Right cardiac atrium (tissue), 5 donors: ENCODE results near the gene MRPS18A. TPM values are rescaled to one million over a fixed set of nuclear protein-coding genes. Genes with fewer than 3 reads are reported as not detected.

Experiments used
- ATAC-seq, 2 donors: fragments of 200-7000 bp; cut with Tn5 transposase; one replicate each; pipeline versions ENCODE4 v1.8.0 to v1.9.1; 2020; ENCODE audit warnings: moderate library complexity in 2 of 2, mild to moderate bottlenecking in 1 of 2
- DNase-seq, 3 donors: peaks; one replicate each; pipeline ENCODE4 v3.0.0-alpha.2; 2020
- H3K27ac ChIP-seq: one replicate; pipeline ENCODE4 v1.5.1; 2013; ENCODE audit warnings: mild to moderate bottlenecking, low read length, control low read depth, moderate library complexity
- H3K27me3 ChIP-seq: one replicate; pipeline ENCODE4 v1.6.1; 2013; ENCODE audit not compliant: control insufficient read depth, insufficient read depth
- H3K4me1 ChIP-seq: one replicate; pipeline ENCODE4 v1.6.1; 2013; ENCODE audit warnings: low read length; ENCODE audit not compliant: control insufficient read depth, insufficient read depth
- H3K4me3 ChIP-seq: one replicate; pipeline ENCODE4 v1.5.1; 2013; ENCODE audit warnings: low read length, control low read depth
- H3K9me3 ChIP-seq: one replicate; pipeline ENCODE4 v1.6.1; 2013; ENCODE audit warnings: low read length; ENCODE audit not compliant: control insufficient read depth
- WGBS: extraction: QIAGEN DNeasy Blood & Tissue Kit; methylation state at CpG from one replicate; pipeline ENCODE4 v1.1.7; 2013; 5-methylcytosine and 5-hydroxymethylcytosine counted together
- intact Hi-C, 4 donors: fragments of 100-400 bp; cut with DNase I; formaldehyde crosslinking; loops; one replicate each; pipeline versions ENCODE4 v1.11.0 to v1.14.0; 2022 to 2023
- polyA plus RNA-seq: library from polyadenylated mRNA; stranded (reverse); fragments of 200-250 nt; gene quantifications from one replicate; pipeline ENCODE4 v1.2.3, GENCODE V29; 2013
- total RNA-seq, 4 donors: library from RNA; stranded (reverse); fragmentation: NEBNext Ultra II Directional; extraction: Animal tissue kit (Norgen Biotek cat#: 25700); gene quantifications; one replicate each; pipeline ENCODE4 v1.2.1, GENCODE V29; 2021
- donor health status: healthy with polysubstance abuse.
- donor health status: DM: no; HTN: yes; CAD: no.
- donor health status: DM: no; HTN: no; CAD: no.
- donor health status: DM: no; HTN: yes; CAD: no; lungs with severe emphysema.
- donor health status: DM: yes; HTN: yes; CAD: no.

Gene MRPS18A
- total and polyA plus RNA-seq, 5 donors: 33.1 to 58.0 (median 35.5) TPM

DNA sequence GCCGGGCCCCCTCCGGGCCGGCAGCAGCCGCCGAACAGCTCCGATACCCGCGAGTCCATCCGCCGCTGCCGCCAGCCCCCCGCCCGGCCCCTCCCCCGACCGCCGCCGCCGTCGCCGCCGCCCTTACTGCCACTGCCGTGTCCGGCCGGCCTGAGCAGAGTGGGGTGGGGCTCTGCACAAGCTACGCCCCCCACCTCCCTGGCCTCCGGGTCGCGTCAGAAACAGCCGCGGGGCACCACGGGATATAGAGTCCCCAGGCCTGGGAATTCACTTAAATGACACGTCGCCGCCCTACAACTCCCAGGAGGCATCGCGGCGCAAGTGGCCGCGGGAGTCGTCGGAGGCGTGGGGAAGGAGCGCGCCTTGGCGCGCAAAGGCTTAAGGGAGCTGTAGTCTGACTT lies 58.5 kb downstream of the MRPS18A start, which contains the start of gene GTPBP2:
Gene GTPBP2 (minus strand): TSS at position 161 of the 401 bp plus-strand sequence. CDS start 102 bp downstream, at position 59.
- Histone ChIP-seq H3K4me1 (peaks cover 8% of the 10 kb centered on the region), H3K9me3 (no peaks in the 10 kb centered on the region), H3K27me3 (no peaks in the 10 kb centered on the region), H3K4me3 (peak within 1 kb of the TSS; percentile 95), H3K27ac (peak within 1 kb of the TSS; percentile 94)
- WGBS: under 1% methylated on average over 46 of the region's 46 CpGs
- intact Hi-C loops: no loop called here
- ATAC-seq (peak; percentile 94 to 96), DNase-seq (peak; percentile 99 to 100 (median 99))

DNA sequence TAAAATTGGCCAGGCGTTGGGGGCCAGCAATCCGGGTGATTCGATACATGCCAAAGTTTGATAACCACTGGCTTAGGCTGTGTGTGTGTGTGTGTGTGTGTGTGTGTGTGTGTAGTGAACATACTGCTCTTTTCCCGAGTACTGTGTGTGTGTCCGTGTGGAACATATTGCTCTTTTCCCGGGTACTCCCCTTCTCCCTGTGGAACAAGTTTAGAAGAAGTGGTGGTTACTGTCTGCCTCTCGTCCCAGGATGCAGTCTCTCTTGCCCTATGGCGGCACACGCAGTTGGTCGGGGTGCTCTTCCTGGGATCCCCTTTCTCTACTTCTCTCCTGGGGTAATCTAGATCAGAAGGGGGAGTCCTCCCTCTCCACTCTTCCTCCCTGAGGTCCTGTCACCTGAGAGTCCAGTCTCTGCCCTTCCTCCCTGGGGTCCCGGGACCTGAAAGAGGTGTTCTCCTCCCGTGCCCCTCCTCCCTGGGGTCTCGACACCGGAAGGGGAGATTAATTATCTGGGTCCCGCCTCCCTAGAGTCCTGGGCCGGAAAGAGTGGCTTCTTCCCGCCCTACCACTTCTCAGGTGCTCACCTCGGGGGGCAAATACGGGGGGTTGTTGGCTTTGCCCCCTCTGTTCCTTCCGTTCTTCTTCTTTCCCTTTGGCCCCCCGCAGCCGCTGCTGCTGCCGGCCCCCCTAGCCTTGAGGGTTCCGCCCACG lies 59.0 kb downstream of the MRPS18A start:
- intact Hi-C loops: no loop called here
- Histone ChIP-seq H3K4me1 (peaks cover 8% of the 10 kb centered on the region), H3K27ac (peak overlapping the region; percentile 85), H3K27me3 (no peaks in the 10 kb centered on the region), H3K4me3 (peak overlapping the region; percentile 95), H3K9me3 (no peaks in the 10 kb centered on the region)
- peak in 2 of 3 donors; percentile 52 to 77 for DNase-seq
- peak; percentile 2 to 3 for ATAC-seq
- 1% methylated on average over 25 of the region's 25 CpGs for WGBS

DNA sequence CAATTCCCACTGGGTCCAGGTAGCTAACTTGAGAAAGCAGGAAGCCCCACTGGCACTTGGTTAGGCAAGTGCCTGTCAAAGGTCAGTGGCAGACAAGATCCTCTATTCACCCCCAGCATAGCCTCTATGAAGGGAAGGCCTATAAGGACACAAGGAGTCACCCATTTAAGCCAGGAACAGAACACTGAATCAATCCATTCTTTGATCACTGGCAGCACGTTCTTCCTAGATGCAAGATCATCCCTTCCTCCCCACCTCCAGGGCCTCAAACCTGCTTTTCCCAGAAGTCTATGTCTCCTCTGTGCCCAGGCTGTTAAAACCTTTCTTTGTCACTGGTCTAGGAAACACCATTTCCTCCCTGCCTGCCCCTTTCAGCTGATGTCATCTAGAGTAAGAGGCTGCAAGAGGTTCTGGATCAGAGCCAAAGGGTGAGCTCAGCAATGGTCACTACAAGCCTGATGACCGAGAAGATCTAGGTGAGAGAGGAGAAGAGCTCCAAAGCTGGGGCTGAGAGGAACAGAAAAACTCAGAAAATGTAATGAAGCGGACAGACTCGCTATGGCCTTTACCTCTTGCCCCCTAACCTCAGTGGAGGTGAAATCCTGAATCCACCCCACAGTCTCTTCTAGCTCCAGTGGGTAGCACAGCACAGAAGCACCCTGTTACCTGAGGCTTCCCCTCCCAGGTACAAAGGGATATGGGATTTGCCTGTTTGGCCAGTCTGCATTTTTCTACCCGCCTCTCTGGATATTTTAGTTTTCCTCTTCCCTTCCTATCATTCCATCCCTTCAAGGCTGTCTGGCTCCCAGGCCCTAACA lies 60.4 kb downstream of the MRPS18A start:
- intact Hi-C loops: no loop called here
- Histone ChIP-seq H3K4me3 (no peak overlapping the region), H3K4me1 (peaks cover 8% of the 10 kb centered on the region), H3K27me3 (no peaks in the 10 kb centered on the region), H3K9me3 (no peaks in the 10 kb centered on the region), H3K27ac (peak overlapping the region; percentile 82)
- ATAC-seq: peak in 1 of 2 donors; percentile 29
- peak; percentile 65 to 83 (median 82) for DNase-seq
- WGBS: 48% methylated on average over 5 of the region's 5 CpGs

DNA sequence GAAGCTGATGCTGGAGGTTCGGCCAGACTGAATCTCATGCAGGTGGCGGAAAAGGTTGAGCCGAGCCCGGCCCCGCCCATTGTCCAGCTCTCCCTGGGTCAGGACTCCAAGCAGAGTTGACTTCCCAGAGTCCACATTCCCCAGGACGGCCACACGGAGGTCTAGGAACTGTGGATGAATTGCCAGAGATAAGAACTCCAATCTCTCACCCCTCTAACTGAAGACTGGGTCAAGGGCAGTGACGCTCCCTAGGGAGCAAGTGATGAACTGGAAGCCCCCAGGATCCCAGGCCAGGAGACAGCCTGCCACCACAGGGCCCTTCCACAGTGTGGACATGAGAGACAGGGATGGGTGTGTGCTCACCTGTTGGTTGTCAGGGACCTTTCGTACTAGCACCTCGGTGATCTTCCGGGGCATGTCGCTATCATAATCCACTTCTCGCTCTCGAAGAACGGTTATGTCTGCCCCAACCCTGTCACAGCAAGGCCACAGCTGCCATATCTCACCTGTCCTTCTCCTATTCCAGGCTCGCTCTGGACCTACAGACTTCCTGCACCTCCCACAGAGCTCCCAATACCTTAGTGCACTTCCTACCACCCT lies 62.1 kb downstream of the MRPS18A start:
- no peak overlapping the region for H3K27ac ChIP-seq
- DNase-seq: no peak
- ATAC-seq: no peak
- intact Hi-C loops: no loop called here
- no peak overlapping the region for H3K4me3 ChIP-seq
- peaks cover 8% of the 10 kb centered on the region for H3K4me1 ChIP-seq
- H3K9me3 ChIP-seq: no peaks in the 10 kb centered on the region
- WGBS: 90% methylated on average over 16 of the region's 16 CpGs
- no peaks in the 10 kb centered on the region for H3K27me3 ChIP-seq

DNA sequence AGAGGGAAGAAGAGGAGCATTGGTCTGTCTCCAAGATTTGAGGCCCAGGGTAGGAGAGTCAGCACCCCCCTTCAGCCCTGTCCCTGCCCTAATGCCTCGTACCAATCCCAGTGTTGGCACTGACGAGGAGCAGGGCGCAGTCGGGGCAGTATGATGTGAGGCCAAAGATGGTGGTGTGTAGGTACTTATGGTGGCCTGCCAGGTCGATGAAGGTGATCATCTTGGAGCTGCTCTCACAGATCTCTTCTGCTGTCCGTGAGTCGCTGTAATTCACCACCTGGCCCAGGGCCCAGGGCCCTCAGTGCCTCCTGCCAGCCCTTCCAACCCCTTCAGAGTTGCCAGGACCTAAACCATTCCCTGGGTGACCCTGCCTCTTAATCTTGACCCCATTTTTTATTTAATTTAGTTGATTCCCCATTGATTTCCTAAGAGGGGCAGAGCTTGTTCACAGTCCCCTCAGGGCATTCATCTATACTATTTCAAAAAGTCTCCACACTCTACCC lies 62.8 kb downstream of the MRPS18A start:
- no peaks in the 10 kb centered on the region for H3K9me3 ChIP-seq
- ATAC-seq: no peak
- intact Hi-C loops: no loop called here
- no peak for DNase-seq
- WGBS: 83% methylated on average over 7 of the region's 7 CpGs
- H3K4me3 ChIP-seq: no peak overlapping the region
- H3K27ac ChIP-seq: no peak overlapping the region
- no peaks in the 10 kb centered on the region for H3K27me3 ChIP-seq
- H3K4me1 ChIP-seq: peaks cover 8% of the 10 kb centered on the region

DNA sequence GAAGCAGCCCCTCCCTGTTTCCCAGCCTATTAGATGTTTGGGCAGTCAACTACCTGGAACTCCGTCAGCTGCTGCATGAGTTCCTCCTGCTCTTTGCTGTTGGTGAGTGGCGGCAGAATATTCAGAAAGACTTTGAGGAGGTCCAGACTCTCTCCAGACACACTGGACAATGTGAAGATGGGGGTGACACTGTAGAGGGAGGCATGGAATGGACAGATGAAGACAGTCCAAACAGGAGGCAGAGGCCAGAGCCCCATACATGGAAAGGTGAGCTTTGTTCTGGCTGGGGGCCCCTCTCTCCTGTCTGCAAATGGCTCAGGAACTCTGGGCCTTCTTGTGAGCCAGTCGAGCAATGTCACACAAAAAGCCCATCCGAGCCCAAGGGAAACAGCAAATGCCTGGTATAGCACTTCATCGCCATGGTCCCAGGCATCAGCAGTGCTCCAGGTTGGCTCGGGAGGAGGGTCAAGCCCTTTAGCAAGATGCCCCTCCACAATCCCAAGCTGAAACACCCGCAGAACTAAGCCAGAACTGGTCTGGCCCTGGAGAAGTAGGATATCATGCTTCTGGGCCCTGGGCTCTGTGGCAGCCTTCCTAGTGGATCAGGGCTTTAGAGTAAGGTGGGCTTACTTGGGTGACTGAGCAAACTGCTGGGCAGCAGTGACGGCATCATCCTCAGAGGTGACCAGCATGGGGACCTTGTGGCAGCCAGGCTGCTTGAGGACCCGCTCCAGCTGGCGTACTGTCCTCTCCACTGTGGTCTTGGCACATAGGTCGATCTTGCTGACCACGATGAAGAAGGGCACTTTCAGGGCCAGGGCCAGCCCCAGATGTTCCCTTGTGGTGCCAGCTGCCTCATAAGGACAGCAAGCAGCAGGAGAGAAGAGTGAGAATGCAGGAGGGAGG lies 63.5 kb downstream of the MRPS18A start:
- Histone ChIP-seq H3K4me1 (peaks cover 8% of the 10 kb centered on the region), H3K4me3 (no peak overlapping the region), H3K9me3 (no peaks in the 10 kb centered on the region), H3K27ac (no peak overlapping the region), H3K27me3 (no peaks in the 10 kb centered on the region)
- ATAC-seq: no peak
- DNase-seq: no peak
- intact Hi-C loops: no loop called here
- WGBS: 88% methylated on average over 12 of the region's 12 CpGs

DNA sequence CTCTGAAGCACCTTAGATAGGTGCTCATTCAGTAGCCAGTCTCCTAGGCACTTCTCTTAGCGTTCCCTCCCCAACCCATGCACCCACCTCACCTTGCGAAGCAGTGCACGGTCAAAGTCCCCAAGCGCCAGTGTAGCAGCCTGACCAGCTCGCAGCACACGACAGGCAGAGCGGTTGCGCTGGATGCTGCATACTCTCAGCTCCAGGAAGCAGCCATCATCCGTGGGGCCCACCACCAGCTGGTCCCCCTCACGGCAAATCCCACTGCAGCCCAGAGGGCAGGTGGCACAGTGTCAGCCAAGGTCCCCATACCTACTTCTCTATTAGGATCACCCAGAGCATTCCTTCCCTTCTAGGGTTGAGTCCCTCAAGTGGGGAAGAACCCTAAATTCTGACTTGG lies 65.0 kb downstream of the MRPS18A start:
- Histone ChIP-seq H3K9me3 (no peaks in the 10 kb centered on the region), H3K4me1 (peaks cover 7% of the 10 kb centered on the region), H3K27ac (no peak overlapping the region), H3K4me3 (no peak overlapping the region), H3K27me3 (no peaks in the 10 kb centered on the region)
- intact Hi-C loops: no loop called here
- no peak for ATAC-seq
- no peak for DNase-seq
- WGBS: 94% methylated on average over 10 of the region's 10 CpGs

DNA sequence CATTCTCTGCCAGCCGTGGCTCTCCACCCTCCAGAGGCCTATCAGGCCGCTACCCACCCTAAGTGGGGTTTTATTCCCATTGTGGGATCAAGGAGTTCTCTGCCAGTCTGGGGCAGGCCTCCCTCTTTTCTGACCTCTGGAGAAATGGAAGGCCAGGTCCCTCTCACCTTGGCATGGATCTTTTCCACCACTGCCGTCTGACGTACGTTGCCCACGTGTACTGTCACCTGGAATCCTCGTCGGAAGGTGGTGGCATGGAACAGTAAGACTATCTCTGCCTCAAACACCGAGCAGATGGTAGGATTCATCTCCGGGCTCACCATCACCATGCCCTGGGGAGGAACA lies 65.8 kb downstream of the MRPS18A start:
- H3K4me1 ChIP-seq: no peaks in the 10 kb centered on the region
- H3K4me3 ChIP-seq: no peak overlapping the region
- intact Hi-C loops: no loop called here
- no peak overlapping the region for H3K27ac ChIP-seq
- H3K27me3 ChIP-seq: no peaks in the 10 kb centered on the region
- no peaks in the 10 kb centered on the region for H3K9me3 ChIP-seq
- WGBS: 87% methylated on average over 10 of the region's 10 CpGs
- DNase-seq: no peak
- ATAC-seq: no peak
